Stimulated activated CD8-positive, alpha-beta memory T cell treated with anti-CD3 and anti-CD28 coated beads, Interleukin-4, amount 100 ng/mL, for 4 hours (primary cell): ENCODE data around the gene SCNN1A.

Experiments
- DNase-seq, 2 donors: peaks; one replicate each; pipeline ENCODE4 v3.0.0-alpha.2; 2020; ENCODE audit warnings: low read depth in 2 of 2, low spot score in 1 of 2

The SCNN1A gene

DNA sequence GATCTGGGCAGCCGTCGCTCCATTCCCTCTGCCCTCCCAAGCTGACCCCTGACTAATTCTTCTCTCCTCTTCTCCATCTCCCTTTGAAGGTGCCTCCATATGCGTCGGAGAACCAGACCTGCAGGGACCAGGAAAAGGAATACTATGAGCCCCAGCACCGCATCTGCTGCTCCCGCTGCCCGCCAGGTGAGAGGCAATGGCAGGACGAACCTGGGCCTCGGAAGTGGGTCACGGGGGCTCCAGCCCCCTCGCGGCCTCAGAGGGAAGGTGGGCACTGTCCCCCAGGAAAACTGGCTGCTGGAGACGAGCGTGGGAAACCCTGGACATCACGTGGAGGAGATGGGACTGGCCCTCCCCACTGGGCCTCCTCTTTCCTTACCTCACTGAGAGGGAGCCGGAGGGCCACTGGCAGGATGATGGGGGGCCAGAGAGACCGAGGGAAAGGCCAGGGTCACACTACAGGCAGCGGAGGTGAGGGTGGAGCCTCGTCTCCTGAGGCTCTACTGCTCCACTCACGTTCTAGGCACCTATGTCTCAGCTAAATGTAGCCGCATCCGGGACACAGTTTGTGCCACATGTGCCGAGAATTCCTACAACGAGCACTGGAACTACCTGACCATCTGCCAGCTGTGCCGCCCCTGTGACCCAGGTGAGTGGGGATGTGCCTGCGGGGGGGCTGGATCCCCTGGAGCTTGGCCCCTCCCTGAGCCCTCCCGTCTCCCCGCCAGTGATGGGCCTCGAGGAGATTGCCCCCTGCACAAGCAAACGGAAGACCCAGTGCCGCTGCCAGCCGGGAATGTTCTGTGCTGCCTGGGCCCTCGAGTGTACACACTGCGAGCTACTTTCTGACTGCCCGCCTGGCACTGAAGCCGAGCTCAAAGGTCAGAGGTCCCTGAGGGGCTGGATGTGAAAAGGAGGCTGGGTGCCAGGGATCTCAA lies 9.4 kb upstream of the SCNN1A start:
- no peak for DNase-seq

- peak in 1 of 2 donors; percentile 9 for DNase-seq
Measured at GRCh38 chr12:6383572-6384498, 8.5 kb upstream of the SCNN1A start, which contains the start of gene LTBR. LTBR (plus strand) TSS chr12:6384162; CDS start chr12:6384359, 197 bp downstream.

DNA sequence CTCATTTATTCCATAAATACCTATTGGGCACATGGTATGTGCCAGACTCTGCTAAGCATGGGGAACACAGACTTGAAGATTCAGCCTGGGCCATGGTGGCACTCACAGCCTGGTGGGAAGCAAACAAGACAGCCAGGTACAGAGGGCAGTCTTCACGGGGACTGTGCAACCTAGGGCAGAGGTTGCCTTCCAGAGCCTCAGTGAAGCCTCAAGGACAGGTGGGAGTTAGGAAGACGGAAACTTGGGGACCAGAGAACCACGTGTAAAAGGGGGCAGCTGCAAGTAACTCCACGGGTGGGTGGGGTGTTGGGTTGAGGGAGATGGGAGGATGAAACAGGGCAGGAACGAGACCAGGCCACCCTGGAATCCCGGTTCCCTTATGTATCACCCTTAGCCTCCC lies 7.6 kb upstream of the SCNN1A start:
- DNase-seq: no peak

DNA sequence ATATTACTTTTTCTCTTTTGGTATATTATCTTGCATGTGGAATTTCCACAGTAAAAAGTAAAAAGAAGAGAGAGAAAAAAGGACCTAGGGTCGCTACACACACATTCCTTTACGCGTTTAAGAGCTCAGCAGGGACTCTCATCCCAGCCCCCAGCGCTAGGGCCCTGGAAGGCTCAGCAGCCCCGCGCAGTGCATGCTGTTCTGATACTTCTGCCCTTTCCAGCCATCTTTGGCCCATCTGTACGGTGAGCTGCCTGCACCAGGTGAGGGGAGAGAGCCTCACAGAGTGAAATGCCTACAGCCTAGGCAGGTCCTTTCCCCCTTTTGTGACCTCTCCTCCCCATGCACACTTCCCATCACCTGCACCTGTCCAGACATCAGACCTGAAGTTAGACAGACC lies 7.0 kb upstream of the SCNN1A start:
- DNase-seq: no peak

GRCh38 chr12:6380141-6381121 lies 5.1 kb upstream of the SCNN1A start:
- DNase-seq: no peak

DNA sequence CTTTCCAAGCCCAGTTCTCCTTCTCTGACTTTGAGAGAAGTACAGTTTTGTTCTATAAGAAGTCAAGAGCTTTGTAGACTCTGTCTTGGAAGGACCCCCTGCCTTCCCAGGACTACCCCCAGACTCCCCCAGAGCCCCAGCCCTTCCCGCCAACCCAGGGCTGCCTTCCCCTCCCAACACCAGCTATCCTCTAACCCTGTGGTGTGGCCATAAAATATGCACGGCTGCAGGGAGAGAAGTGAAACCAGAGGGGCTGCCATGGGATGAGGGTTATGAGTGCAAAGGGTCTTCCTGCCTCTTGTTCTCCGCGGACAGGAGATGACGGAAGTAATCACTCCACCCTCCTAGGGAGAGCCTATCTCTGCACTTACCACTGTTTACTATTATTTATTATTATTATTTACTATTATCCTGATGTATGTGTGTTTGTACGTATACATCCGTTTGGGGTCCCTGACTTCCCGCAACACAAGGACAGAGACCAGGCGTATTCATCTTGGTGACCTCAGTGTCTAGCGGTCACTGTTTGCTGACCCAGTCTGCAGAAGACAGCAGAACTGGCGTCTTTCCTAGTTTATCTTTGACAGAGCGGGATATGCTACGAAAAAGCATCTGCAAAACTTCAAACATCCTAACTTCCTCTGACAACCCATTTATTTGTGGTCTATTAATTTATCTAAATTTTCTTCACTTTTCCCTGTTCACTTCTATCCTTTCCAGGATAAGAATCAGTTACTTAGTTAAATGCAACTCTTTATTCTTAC lies 3.5 kb upstream of the SCNN1A start:
- no peak for DNase-seq

- no peak for DNase-seq
Measured at GRCh38 chr12:6377667-6377994, 2.3 kb upstream of the SCNN1A start.

DNA sequence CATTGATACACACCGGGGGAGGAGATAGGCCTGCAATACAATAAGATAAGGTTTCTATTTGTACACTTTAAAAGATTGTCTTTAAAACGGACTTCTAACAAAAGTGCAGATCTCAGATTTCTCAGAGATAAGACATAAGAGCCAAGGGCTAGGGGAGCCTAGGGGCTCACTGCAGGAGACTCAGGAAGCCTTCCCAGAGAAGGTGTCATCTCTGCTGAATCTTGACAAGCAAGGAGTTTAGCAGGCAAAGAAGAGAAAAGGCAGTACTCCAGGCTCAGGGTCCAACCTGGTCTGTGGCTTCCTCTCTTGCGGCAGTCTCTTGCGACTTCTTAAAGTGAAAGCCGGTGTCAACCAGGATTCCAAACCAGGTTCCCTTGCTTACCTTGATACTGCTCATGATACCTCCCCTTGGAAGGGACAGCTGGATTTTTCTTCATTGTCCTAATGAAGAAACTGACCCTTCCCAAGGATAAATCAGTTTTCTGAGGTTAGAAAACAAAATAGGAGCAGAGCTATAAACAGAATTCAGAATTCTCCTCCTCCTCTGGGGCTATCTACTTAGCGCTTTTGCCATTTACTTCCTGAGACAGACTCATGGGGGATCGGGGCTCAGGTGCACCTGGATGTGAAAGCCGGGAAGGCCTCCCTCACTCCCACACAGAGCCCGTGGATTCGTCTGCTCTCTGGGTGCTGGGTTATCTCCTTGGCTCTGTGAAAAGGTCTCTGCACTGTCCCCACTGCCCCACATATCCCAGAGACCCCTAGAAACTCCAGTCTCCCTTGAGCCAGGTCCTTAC lies 1.7 kb upstream of the SCNN1A start:
- DNase-seq: no peak

- DNase-seq: no peak
Measured at GRCh38 chr12:6376079-6376869, 911 bp upstream of the SCNN1A start.

- no peak for DNase-seq
Measured at GRCh38 chr12:6374786-6375160, 590 bp downstream of the SCNN1A start.

GRCh38 chr12:6374028-6374785 lies 1.2 kb downstream of the SCNN1A start:
- no peak for DNase-seq

GRCh38 chr12:6373022-6373787 lies 2.2 kb downstream of the SCNN1A start:
- no peak for DNase-seq

- no peak for DNase-seq
Measured at GRCh38 chr12:6372403-6373003, 2.9 kb downstream of the SCNN1A start.

- no peak for DNase-seq
Measured at GRCh38 chr12:6370994-6371754, 4.2 kb downstream of the SCNN1A start.

GRCh38 chr12:6370576-6370935 lies 4.8 kb downstream of the SCNN1A start:
- no peak for DNase-seq
